NCI-H446 treated with DMSO at 0.1 percent for 48 hours (cell line): ENCODE data around the gene TAF4B.

Source experiments
- DNase-seq: peaks from one replicate; lab custom pipeline; 2025; lab: John Stamatoyannopoulos, UW

Gene TAF4B

GRCh38 chr18:26304511-26304910 is 78.3 kb downstream of the TAF4B start:
- DNase-seq, result no peak

DNA sequence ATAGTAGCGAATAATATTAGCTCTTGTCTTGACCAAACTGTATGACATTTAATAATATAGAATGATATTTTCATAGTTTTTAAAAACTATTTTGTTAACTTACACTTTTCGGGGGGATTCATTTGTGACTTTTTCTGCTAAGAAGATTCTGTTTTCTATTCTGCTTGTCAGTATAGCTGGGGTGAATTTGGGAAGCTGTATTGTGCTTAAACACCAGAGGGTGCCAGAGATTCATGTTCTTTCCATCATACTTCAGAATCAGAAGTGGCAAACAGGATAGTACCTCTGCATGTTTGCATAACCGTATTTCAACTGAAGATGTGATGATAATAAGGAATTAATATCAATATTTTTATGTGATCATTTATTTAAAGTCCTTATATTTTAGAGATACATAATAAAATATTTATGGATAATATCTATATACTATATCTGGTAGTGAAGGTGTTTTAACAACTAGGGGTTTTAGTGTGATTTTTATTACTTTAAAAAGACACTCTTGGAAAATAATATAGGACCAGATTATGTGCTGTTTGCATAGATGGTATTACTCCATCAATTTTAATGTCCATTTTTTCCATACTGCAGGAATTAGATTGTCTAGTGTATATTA is 81.0 kb downstream of the TAF4B start:
- DNase-seq, result peak; percentile 21

GRCh38 chr18:26309281-26309680 is 83.0 kb downstream of the TAF4B start:
- DNase-seq, result no peak

GRCh38 chr18:26312199-26312598 is 86.0 kb downstream of the TAF4B start:
- no peak for DNase-seq

DNA sequence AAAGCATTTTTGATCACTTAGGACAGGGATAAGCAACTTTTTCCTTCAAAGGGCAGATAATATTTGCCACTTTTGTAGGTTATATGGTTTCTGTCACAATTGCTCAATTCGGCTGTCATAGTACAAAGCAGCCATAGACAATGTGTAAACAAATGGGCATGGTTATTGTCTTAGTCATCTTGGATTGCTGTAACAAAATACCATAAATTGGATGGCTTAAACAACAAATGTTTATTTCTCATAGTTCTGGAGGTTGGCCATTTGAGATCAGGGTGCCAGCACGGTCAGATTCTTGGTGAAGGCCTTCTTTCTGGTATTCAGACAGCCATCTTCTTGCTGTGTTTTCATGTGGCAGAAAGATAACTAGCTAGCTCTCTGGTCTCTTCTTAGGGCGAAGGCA is 91.2 kb downstream of the TAF4B start:
- DNase-seq, result no peak

DNA sequence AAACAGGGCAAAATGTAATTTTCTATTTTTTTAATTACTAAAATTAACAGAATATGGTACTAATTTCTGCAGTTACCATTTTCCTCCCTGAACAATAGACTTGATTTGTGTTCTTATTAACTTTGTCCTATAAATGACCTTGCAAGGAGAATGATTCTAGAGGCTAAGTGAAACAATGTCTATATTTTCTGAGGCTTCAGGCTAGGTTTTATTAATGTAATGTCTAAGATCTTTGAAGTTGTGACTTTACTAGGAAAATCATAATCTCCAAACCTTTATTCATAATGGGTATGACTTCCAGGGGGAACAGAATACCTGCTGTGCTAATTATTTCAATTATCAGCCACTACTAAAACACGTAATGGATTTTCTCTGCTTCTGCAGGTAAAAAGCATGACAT is 94.4 kb downstream of the TAF4B start:
- no peak for DNase-seq

GRCh38 chr18:26322890-26323653 is 96.8 kb downstream of the TAF4B start:
- no peak for DNase-seq

DNA sequence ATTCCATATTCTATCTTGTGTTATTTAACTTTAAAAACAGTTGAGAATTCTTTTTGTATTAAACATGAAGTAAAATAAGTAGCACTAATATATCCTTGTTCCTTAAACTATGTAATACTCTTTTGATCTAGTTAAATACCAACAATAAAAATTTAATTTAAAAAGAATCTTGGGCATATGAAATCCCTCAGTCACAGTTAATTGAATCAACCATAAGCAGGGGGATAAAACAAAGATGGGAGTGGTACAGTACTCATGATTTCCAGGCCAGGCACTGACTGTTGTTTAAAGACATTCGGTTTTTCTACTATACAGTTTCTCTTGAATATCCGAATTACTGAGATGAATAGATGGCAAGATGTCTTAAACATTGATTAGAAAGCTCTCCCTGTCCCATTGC is 99.5 kb downstream of the TAF4B start:
- DNase-seq, result no peak

GRCh38 chr18:26327062-26327461 is 100.8 kb downstream of the TAF4B start:
- DNase-seq, result no peak

DNA sequence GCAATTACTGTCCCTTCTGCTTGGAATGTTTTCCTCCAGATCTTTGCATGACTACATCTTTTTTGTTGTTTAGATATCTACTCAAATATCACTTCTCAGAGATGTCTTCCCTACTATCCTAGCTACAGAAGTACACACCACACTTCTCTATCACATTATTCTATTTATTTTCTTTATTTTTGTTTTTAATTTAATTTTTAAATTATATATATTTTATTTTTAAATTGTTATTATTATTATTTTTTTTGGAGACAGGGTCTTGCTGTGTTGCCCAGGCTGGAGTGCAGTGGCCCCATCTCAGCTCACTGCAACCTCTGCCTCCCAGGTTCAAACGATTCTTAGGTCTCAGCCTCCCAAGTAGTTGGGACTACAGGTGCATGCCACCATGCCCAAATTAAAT is 106.7 kb downstream of the TAF4B start:
- no peak for DNase-seq

DNA sequence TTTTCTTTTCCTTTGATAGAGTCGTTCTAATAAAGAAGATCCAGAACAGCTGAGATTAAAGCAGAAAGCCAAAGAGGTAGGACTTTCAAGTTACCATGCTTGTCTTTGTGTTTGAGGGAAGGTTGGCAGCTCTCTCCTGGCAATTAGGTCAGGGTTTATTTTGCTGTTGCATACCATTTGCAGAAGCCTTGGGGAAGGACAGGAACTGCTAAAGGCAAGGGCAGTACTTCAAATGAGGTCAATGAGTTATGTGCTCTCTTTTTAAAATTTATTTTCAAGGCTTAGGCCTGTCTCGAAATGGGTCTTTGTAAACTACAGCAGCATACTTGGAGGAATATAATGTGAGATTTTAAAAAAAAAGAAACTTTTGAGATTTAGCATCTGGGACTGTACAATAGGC is 108.9 kb downstream of the TAF4B start:
- DNase-seq, result no peak

- DNase-seq, result no peak
Measured at GRCh38 chr18:26335571-26336487, 109.6 kb downstream of the TAF4B start.

- no peak for DNase-seq
Measured at GRCh38 chr18:26336572-26336971, 110.3 kb downstream of the TAF4B start.

DNA sequence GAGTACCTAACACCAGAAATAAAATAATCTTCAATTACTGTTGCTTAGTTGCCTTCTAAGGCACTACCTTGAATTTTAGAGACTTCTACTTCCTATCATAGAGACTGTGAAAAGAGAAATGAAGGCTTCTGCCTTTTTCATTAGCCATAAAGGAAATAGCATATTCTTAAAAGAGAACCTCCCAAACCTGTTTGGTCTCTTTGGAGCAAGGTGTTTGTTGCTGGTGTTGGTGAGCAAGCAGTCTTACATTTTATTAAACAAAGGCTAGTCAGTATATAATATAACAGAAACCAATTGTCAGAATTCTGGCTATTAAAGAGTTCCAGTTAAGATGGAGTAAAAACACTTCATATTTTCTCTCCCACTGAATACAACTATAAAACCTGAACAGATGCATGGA is 116.4 kb downstream of the TAF4B start:
- no peak for DNase-seq

DNA sequence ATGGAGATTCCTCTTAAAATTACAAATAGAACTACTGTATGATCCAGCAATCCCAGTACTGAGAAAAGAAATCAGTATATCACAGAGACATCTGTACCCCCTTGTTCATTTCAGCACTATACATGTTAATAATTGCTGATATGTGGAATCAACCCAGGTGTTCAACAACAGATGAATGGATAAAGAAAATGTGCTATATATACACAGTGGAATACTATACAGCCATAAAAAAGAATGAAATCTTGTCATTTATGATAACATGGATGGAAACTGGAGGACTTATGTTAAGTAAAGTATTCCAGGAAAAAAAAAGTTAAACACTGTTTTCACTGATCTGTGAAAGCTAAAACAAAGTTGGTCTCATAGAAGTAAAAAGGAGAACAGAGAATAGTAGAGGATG is 124.7 kb downstream of the TAF4B start:
- no peak for DNase-seq

DNA sequence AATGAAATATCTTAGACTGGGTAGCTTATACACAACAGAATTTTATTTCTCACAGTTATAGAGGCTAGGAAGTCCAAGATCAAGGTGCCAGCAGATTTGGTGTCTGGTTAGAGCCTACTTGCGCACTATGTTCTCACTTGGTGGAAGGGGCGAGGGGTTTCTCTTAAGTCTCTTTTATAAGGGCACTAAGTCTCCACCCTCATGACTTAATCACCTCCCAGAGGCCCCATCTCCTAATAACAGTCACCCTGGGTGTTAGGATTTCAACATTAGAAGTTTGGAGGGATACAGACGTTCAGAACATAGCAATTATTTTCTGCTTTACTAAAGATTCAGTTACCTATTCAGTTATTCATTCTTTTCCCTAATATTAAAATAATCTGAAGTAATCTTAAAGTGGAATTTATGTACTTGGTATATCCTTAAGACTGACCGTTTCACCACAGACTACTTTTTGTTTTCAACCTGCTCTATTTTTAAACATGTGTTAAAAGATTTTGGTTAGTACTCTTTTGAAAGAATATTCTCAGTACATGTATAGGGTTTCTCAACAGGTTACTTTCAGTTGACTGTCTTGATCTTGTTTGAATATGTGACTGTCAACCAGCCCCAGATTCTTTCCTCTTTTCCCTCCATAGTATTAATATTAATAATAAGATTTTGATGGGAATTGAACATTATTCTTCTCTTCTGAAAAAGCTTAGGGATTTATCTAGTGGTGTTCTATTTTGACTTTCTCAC is 130.0 kb downstream of the TAF4B start:
- no peak for DNase-seq

DNA sequence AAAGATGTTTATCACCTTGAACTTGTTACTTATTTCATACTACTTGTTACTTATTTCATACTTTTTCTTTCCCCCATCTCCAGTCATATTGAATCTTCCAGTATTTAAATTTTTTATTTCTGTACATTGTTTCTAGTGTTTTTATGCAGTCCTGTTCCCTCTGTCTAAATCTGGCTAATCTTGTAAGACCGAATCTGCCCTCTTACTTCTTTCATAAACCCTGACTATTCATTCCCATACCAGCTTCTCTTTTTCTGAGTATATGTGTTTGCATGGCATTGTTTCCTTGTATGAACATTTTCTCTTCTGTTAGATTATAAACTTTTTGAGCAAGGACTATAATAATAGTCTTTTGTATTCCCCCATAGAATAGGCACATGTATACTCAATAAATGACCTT is 131.7 kb downstream of the TAF4B start:
- DNase-seq, result no peak

DNA sequence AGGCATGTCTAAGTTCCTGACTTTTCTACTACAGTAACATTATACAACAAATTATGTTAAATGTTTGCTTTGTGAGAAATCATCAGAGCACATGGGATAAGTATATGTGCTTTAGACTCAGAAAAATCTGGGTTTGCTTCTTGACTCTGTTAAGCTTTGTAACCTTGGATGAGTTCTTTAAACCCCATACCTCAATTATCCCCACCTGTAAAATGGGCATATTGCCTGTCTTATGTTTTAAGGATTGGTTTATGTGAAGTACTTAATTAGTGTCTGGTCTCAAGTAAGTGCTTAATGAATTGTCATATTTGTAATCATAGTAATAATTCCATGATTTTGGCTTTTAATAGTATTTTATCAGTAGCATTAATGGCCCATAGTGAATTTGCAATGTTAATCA is 135.8 kb downstream of the TAF4B start:
- DNase-seq, result no peak

- no peak for DNase-seq
Measured at GRCh38 chr18:26367425-26367824, 141.2 kb downstream of the TAF4B start.

DNA sequence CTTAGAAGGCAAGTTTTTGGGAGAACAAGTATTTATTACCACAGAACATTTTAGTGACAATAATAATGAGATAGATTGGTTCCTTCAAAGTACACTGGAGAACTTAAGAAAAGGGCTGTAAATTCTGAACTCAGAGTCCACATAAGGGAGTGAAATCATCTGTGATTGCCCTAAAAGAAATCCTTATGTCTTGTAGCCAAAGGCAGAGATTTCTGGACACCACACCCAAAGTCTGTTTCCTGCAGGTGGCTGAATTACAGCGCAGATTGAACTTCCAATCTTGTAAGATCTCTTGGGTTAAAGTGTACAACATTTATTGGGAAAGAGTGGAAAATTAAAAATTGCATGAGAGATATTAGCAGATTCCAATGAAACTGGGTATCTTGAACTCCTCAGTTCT is 143.8 kb downstream of the TAF4B start:
- no peak for DNase-seq

GRCh38 chr18:26376105-26376504 is 149.9 kb downstream of the TAF4B start:
- DNase-seq, result no peak

- DNase-seq, result no peak
Measured at GRCh38 chr18:26378701-26379100, 152.5 kb downstream of the TAF4B start.
